WERI-Rb-1 (cell line): Measurements from ENCODE around the gene WDR35.
"Not testable (repeated sequence)": the region's sequence is repeated elsewhere in the genome, so short reads cannot be mapped to it uniquely, and the experiment has no call there.

Experiments
- DNase-seq: peaks from one replicate; pipeline ENCODE4 v3.0.0-alpha.2; 2020
- H3K27ac ChIP-seq: fragments of 250-450 bp; sonication (Bioruptor Pico); 2 replicates; pipeline ENCODE4 v1.5.1; 2020; ENCODE audit warnings: mild to moderate bottlenecking, moderate library complexity
- H3K27me3 ChIP-seq: fragments of 250-450 bp; sonication (Bioruptor Pico); 2 replicates; pipeline ENCODE4 v1.5.1; 2021; ENCODE audit warnings: mild to moderate bottlenecking, low read depth, moderate library complexity; ENCODE audit not compliant: insufficient read depth, severe bottlenecking
- H3K36me3 ChIP-seq: fragments of 250-450 bp; sonication (Bioruptor Pico); 2 replicates; pipeline ENCODE4 v1.5.1; 2020; ENCODE audit warnings: mild to moderate bottlenecking, moderate library complexity
- H3K4me3 ChIP-seq: 2 replicates; pipeline ENCODE4 v1.5.1; 2011; ENCODE audit warnings: low read depth, mild to moderate bottlenecking, control low read depth, low read length
- H3K9me3 ChIP-seq: fragments of 250-450 bp; sonication (Bioruptor Pico); 2 replicates; pipeline ENCODE4 v1.5.1; 2021; ENCODE audit warnings: mild to moderate bottlenecking, moderate library complexity; ENCODE audit not compliant: severe bottlenecking
- TF ChIP-seq, protein P1 (sequence below): IDR thresholded peaks from 2 replicates; pipeline ENCODE4 v1.5.1; 2011; ENCODE audit warnings: low read depth, mild to moderate bottlenecking, control low read depth, inconsistent platforms, low read length

WDR35 gene

DNA sequence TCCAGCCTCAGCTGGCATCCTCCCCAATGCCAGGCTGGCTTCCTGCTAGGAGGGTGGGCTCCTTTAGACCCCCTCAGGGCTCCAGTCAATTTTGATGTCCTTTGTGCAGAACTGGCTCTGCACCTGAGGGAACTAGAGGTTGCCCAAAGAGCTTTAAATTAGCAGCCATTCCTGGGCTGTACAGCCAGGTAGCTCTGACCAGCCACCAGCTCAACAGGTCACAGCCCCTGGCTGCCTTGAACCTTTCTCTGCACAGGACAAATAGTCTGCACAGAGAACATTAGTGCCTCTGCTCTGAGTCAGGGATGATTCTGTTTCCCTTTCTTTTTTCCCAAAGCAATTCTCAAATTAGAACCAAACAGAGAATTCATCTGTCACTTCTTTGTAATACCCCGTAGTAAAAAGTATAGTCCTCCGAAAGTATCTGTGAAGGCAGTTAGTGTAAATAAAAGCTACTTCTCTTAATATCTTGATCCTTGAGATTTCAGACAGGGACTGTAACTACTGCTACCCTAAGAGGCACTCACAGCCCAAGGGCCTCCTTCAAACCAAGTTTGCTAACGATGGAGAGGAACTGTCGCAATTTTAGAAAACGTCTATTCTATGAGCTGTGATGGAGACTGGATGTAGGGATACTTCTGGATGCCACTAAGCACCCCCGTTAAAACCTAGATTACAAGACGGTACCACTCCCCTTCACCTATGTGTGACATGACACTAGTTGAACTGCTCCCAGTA, 91.1 kb downstream of the WDR35 start:
- TF ChIP-seq, protein P1, sequence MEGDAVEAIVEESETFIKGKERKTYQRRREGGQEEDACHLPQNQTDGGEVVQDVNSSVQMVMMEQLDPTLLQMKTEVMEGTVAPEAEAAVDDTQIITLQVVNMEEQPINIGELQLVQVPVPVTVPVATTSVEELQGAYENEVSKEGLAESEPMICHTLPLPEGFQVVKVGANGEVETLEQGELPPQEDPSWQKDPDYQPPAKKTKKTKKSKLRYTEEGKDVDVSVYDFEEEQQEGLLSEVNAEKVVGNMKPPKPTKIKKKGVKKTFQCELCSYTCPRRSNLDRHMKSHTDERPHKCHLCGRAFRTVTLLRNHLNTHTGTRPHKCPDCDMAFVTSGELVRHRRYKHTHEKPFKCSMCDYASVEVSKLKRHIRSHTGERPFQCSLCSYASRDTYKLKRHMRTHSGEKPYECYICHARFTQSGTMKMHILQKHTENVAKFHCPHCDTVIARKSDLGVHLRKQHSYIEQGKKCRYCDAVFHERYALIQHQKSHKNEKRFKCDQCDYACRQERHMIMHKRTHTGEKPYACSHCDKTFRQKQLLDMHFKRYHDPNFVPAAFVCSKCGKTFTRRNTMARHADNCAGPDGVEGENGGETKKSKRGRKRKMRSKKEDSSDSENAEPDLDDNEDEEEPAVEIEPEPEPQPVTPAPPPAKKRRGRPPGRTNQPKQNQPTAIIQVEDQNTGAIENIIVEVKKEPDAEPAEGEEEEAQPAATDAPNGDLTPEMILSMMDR = no peak
- H3K27me3 ChIP-seq = no peaks in the 10 kb centered on the region
- H3K36me3 ChIP-seq = peaks cover 7% of the 10 kb centered on the region
- no peaks in the 10 kb centered on the region for H3K9me3 ChIP-seq
- no peak for DNase-seq
- no peak overlapping the region for H3K27ac ChIP-seq
- no peak overlapping the region for H3K4me3 ChIP-seq

GRCh38 chr2:19897623-19898245, 92.2 kb downstream of the WDR35 start:
- DNase-seq = no peak
- TF ChIP-seq, protein P1 = no peak
- Histone ChIP-seq H3K27ac (no peak overlapping the region), H3K27me3 (no peaks in the 10 kb centered on the region), H3K9me3 (no peaks in the 10 kb centered on the region), H3K36me3 (peaks cover 7% of the 10 kb centered on the region), H3K4me3 (no peak overlapping the region)

- TF ChIP-seq, protein P1 = no peak
- no peak overlapping the region for H3K4me3 ChIP-seq
- no peaks in the 10 kb centered on the region for H3K9me3 ChIP-seq
- no peak for DNase-seq
- peaks cover 3% of the 10 kb centered on the region; the same call in 1 of the 2 replicates for H3K36me3 ChIP-seq
- H3K27ac ChIP-seq = no peak overlapping the region
- no peaks in the 10 kb centered on the region for H3K27me3 ChIP-seq
Measured at GRCh38 chr2:19895535-19895934, 94.4 kb downstream of the WDR35 start.

GRCh38 chr2:19894134-19894792, 95.6 kb downstream of the WDR35 start:
- no peaks in the 10 kb centered on the region for H3K27me3 ChIP-seq
- TF ChIP-seq, protein P1 = no peak
- no peaks in the 10 kb centered on the region for H3K9me3 ChIP-seq
- H3K27ac ChIP-seq = no peak overlapping the region
- DNase-seq = no peak
- H3K36me3 ChIP-seq = peaks cover 3% of the 10 kb centered on the region; the same call in 1 of the 2 replicates
- H3K4me3 ChIP-seq = no peak overlapping the region

- no peaks in the 10 kb centered on the region for H3K27me3 ChIP-seq
- no peak for DNase-seq
- no peaks in the 10 kb centered on the region for H3K9me3 ChIP-seq
- no peak overlapping the region for H3K27ac ChIP-seq
- peaks cover 3% of the 10 kb centered on the region; the same call in 1 of the 2 replicates for H3K36me3 ChIP-seq
- H3K4me3 ChIP-seq = no peak overlapping the region
- TF ChIP-seq, protein P1 = no peak
Measured at GRCh38 chr2:19893520-19894133, 96.3 kb downstream of the WDR35 start.

DNA sequence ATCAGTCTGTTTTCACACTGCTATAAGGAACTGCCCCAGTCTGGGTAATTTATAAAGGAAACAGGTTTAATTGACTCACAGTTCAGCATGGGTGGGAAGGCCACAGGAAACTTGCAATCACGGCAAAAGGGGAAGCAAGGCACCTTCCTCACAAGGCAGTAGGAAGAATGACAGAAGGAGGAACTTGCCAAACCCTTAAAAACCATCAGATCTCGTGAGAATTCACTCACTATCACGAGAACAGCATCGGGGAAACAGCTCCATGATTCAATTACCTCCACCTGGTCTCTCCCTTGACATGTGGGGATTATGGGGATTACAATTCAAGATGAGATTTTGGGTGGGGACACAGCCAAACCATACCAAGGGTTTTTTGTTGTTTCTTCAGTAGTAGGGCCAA, 97.9 kb downstream of the WDR35 start:
- H3K4me3 ChIP-seq, H3K36me3 ChIP-seq, H3K9me3 ChIP-seq, DNase-seq, H3K27me3 ChIP-seq, H3K27ac ChIP-seq: not testable (repeated sequence)
